GM23248 (cell line): ENCODE measurements around the gene LDB2.

Source experiments
- EZH2 ChIP-seq: fragments of 200-600 bp; sonication (generic); IDR thresholded peaks from 2 replicates; pipeline ENCODE4 v1.6.1; 2018; ENCODE audit warnings: antibody characterized with exemption, mild to moderate bottlenecking; ENCODE audit not compliant: insufficient read depth, poor library complexity, severe bottlenecking
- EZH2phosphoT487 ChIP-seq: fragments of 200-600 bp; sonication (generic); IDR thresholded peaks from 2 replicates; pipeline ENCODE4 v1.6.1; 2018; ENCODE audit warnings: antibody characterized with exemption, moderate library complexity, mild to moderate bottlenecking, low read depth; ENCODE audit not compliant: insufficient read depth

GRCh38 chr4:16862697-16863096 lies 35.7 kb downstream of the LDB2 start:
- TF ChIP-seq EZH2phosphoT487 (no peak), EZH2 (no peak)
